K562 (cell line): ENCODE measurements around the gene ATP10B. TPM values are rescaled to one million over a fixed set of nuclear protein-coding genes. Genes with fewer than 3 reads are reported as not detected.

Source experiments
- ATAC-seq: fragments of 200-7000 bp; cut with Tn5 transposase; 3 replicates; pipeline ENCODE4 v1.9.1; 2020; ENCODE audit warnings: moderate library complexity
- BruUV-seq: library from RNA; stranded (reverse); fragments of 400-500 nt; replicated peaks from 2 replicates; lab custom pipeline; 2021; lab: Mats Ljungman, UMichigan
- CTCF ChIA-PET: fragments of 300-600 bp; formaldehyde crosslinking; extraction: SDS; loops from one replicate; lab custom pipeline; 2021; ENCODE audit warnings: low intra/inter-chr PET ratio; lab: Yijun Ruan, JAX
- POLR2A ChIA-PET: fragments of 300-600, 350-650 bp; sonication (Branson Sonifier 250); formaldehyde crosslinking; extraction: SDS; loops from one replicate; lab custom pipeline; 2021; ENCODE audit warnings: antibody characterized with exemption, inconsistent platforms; lab: Yijun Ruan, JAX
- DNase-seq, 4 experiments: peaks; one replicate each; pipeline versions ENCODE4 v3.0.0 to v3.0.0-alpha.2; 2011 to 2018; ENCODE audit warnings: low spot score in 3 of 4, mixed read lengths in 3 of 4; ENCODE audit errors: extremely low read depth in 1 of 4
- FAIRE-seq: peaks from 2 replicates; lab custom pipeline; 2011; peaks lifted over from hg19 to GRCh38; lab: Jason Lieb, UNC
- H2AFZ ChIP-seq: 2 replicates; pipeline ENCODE4 v1.6.0; 2011; ENCODE audit warnings: low read depth, low read length, control low read depth, inconsistent platforms
- H3K27ac ChIP-seq: fragments of 200-600 bp; 3 replicates; pipeline ENCODE4 v1.8.0; 2011; ENCODE audit warnings: low read depth, mild to moderate bottlenecking, control low read depth, inconsistent platforms, low read length, moderate library complexity, mixed read lengths; ENCODE audit errors: extremely low read depth
- H3K27me3 ChIP-seq, 2 experiments: fragments of 300-600 bp in 1 of 2; 2 replicates in 1 of 2; 3 replicates in 1 of 2; pipeline versions ENCODE4 v1.6.0 to v1.8.0; 2011; ENCODE audit warnings: inconsistent platforms in 2 of 2, low read length in 2 of 2, mild to moderate bottlenecking in 1 of 2, mixed read lengths in 1 of 2, moderate library complexity in 1 of 2; ENCODE audit not compliant: control insufficient read depth in 2 of 2, insufficient read depth in 2 of 2
- H3K36me3 ChIP-seq: fragments of 300-600 bp; 3 replicates; pipeline ENCODE4 v1.8.0; 2011; ENCODE audit warnings: mild to moderate bottlenecking, low read length, inconsistent platforms; ENCODE audit not compliant: control insufficient read depth, insufficient read depth
- H3K4me1 ChIP-seq, 2 experiments: fragments of 200-600 bp in 1 of 2; replicated peaks in 1 of 2; 2 replicates in 1 of 2; 3 replicates in 1 of 2; pipeline versions ENCODE4 v1.5.1 to v1.8.0; 2011; ENCODE audit warnings: inconsistent platforms in 2 of 2, low read length in 2 of 2, mild to moderate bottlenecking in 1 of 2, mixed read lengths in 1 of 2, moderate library complexity in 1 of 2; ENCODE audit not compliant: control insufficient read depth in 2 of 2, insufficient read depth in 2 of 2
- H3K4me2 ChIP-seq: 2 replicates; pipeline ENCODE4 v1.6.1; 2011; ENCODE audit warnings: low read length, control low read depth, inconsistent platforms, mixed read lengths; ENCODE audit not compliant: insufficient read depth
- H3K4me3 ChIP-seq: fragments of 200-600 bp; sonication (generic), shearing (Covaris generic); 2 replicates; pipeline ENCODE4 v1.5.1; 2016; ENCODE audit warnings: control low read depth, inconsistent platforms
- H3K79me2 ChIP-seq: fragments of 200-600 bp; 3 replicates; pipeline ENCODE4 v1.8.0; 2011; ENCODE audit warnings: low read length, inconsistent platforms; ENCODE audit not compliant: control insufficient read depth, insufficient read depth
- H3K9ac ChIP-seq, 2 experiments: 2 replicates each; pipeline versions ENCODE4 v1.6.0 to v1.6.1; 2011; ENCODE audit warnings: low read depth in 2 of 2, low read length in 2 of 2, control low read depth in 1 of 2, inconsistent platforms in 1 of 2, mild to moderate bottlenecking in 1 of 2, mixed read lengths in 1 of 2; ENCODE audit not compliant: insufficient read depth in 1 of 2
- H3K9me1 ChIP-seq: one replicate; pipeline ENCODE4 v1.6.0; 2011; ENCODE audit warnings: inconsistent platforms, mild to moderate bottlenecking, low read length, moderate library complexity; ENCODE audit not compliant: control insufficient read depth, insufficient read depth
- H3K9me3 ChIP-seq: replicated peaks from 2 replicates; pipeline ENCODE4 v1.5.1; 2011; ENCODE audit warnings: low read depth, low read length, inconsistent platforms; ENCODE audit not compliant: control insufficient read depth, insufficient read depth
- H4K20me1 ChIP-seq: replicated peaks from 2 replicates; pipeline ENCODE4 v1.6.1; 2011; ENCODE audit warnings: low read length, inconsistent platforms, mixed read lengths; ENCODE audit not compliant: control insufficient read depth, insufficient read depth
- MCM2 ChIP-seq: fragments of 450-650 bp; IDR thresholded peaks from 2 replicates; pipeline ENCODE4 v1.6.1; 2017; ENCODE audit warnings: low read depth, mild to moderate bottlenecking
- REST ChIP-seq, 2 experiments: fragments of 450-650 bp; formaldehyde crosslinking in 1 of 2; IDR thresholded peaks; 2 replicates each; pipeline versions ENCODE4 v1.4.0 to v1.6.1; 2014 to 2020; ENCODE audit warnings: mild to moderate bottlenecking in 2 of 2, borderline replicate concordance in 1 of 2, low read depth in 1 of 2
- SMARCE1 ChIP-seq: fragments of 450-650 bp; IDR thresholded peaks from 2 replicates; pipeline ENCODE4 v1.7.1; 2016; ENCODE audit warnings: mild to moderate bottlenecking
- TSC22D4 ChIP-seq: fragments of 450-650 bp; IDR thresholded peaks from 2 replicates; pipeline ENCODE4 v1.6.1; 2016; ENCODE audit warnings: missing genetic modification characterization, missing biosample characterization, control low read depth
- UBTF ChIP-seq, 2 experiments: IDR thresholded peaks; 2 replicates each; pipeline ENCODE4 v1.6.1; 2012; ENCODE audit warnings: improper control_type of control experiment in 2 of 2, low read depth in 2 of 2, low read length in 2 of 2, borderline replicate concordance in 1 of 2
- ZNF354B ChIP-seq: fragments of 250-450 bp; sonication (Bioruptor Pico); IDR thresholded peaks from 2 replicates; pipeline ENCODE4 v1.4.0; 2020
- WGBS: fragments of 100-300 bp; shearing (Covaris generic); methylation state at CpG from one replicate; pipeline ENCODE4 v1.1.6; 2016; ENCODE audit warnings: low coverage, mixed read lengths; ENCODE audit not compliant: insufficient coverage; ENCODE audit errors: missing lambda C conversion rate; 5-methylcytosine and 5-hydroxymethylcytosine counted together
- in situ Hi-C: fragments of 300-500 bp; cut with MboI; formaldehyde crosslinking; loops from 4 replicates; pipeline ENCODE4 v1.15.0; 2018; ENCODE audit warnings: inconsistent platforms, mixed read lengths
- intact Hi-C: fragments of 100-400 bp; cut with micrococcal nuclease; formaldehyde crosslinking; loops from 2 replicates; pipeline ENCODE4 v1.14.2; 2022
- polyA plus RNA-seq, 8 experiments: library from polyadenylated mRNA; depleted of rRNA in 4 of 8; stranded (reverse) in 5 of 8; unstranded in 3 of 8; fragments of >200 nt; fragmentation: Nextera tagmentation in 2 of 8; fragmentation: Illumina TruSeq in 1 of 8; extraction: Ambion mirVana in 2 of 8; extraction: Trizol in 1 of 8; gene quantifications; 2 replicates each; pipeline versions ENCODE4 v1.2.1 to v1.2.3, GENCODE V29; 2011 to 2014; ENCODE audit warnings: inconsistent platforms in 1 of 8, missing spikeins in 1 of 8
- total RNA-seq, 7 experiments: library from RNA; depleted of rRNA in 6 of 7; stranded (reverse); fragments of >200 nt in 6 of 7; fragmentation: Illumina TruSeq in 2 of 7; extraction: Trizol in 2 of 7; gene quantifications; 2 replicates each; pipeline versions ENCODE4 v1.2.1 to v1.2.3, GENCODE V29; 2011 to 2021; ENCODE audit warnings: low replicate concordance in 1 of 7
- TF ChIP-seq, protein P1 (sequence below): fragments of 250-450 bp; sonication (Bioruptor Pico); IDR thresholded peaks from 2 replicates; pipeline ENCODE4 v1.8.0; 2021; ENCODE audit warnings: mild to moderate bottlenecking, moderate library complexity

ATP10B gene
- total and polyA plus RNA-seq, 9 of the 15 experiments (the other 6 are each of a cell fraction or from before 2014, with no cell fraction given): 0.04 TPM; not detected in 8

- H3K9me3 ChIP-seq: no peaks in the 10 kb centered on the region; the same call in 1 of the 2 replicates
- no peaks in the 10 kb centered on the region for H4K20me1 ChIP-seq
- H3K4me2 ChIP-seq: no peak overlapping the region
- H3K36me3 ChIP-seq: no peaks in the 10 kb centered on the region
- H3K79me2 ChIP-seq: no peaks in the 10 kb centered on the region
- no peak for FAIRE-seq
- H3K4me1 ChIP-seq: no peaks in the 10 kb centered on the region
- no TSS peak for BruUV-seq
- POLR2A ChIA-PET: no interaction called here
- H3K27ac ChIP-seq: no peak overlapping the region
- 10% methylated on average over 4 of the region's 5 CpGs for WGBS
- no peak overlapping the region for H3K4me3 ChIP-seq
- H3K9me1 ChIP-seq: no peaks in the 10 kb centered on the region
- no peaks in the 10 kb centered on the region for H3K27me3 ChIP-seq
- H3K9ac ChIP-seq: no peak overlapping the region
- no peak for DNase-seq
- intact Hi-C loops (no loop called here), in situ Hi-C loops (no loop called here)
- CTCF ChIA-PET: no interaction called here
- H2AFZ ChIP-seq: no peak overlapping the region
- ATAC-seq: no peak
- TF ChIP-seq, protein P1, sequence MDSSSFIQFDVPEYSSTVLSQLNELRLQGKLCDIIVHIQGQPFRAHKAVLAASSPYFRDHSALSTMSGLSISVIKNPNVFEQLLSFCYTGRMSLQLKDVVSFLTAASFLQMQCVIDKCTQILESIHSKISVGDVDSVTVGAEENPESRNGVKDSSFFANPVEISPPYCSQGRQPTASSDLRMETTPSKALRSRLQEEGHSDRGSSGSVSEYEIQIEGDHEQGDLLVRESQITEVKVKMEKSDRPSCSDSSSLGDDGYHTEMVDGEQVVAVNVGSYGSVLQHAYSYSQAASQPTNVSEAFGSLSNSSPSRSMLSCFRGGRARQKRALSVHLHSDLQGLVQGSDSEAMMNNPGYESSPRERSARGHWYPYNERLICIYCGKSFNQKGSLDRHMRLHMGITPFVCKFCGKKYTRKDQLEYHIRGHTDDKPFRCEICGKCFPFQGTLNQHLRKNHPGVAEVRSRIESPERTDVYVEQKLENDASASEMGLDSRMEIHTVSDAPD (CRISPR knock-in tag): no peak
- TF ChIP-seq ZNF354B (CRISPR knock-in tag): no peak
- no peak for TF ChIP-seq UBTF (IDR thresholded peaks at IDR 0.05; ENCODE audit: borderline replicate concordance in 1 of 2, low read depth in 2 of 2, low read length in 2 of 2)
- TF ChIP-seq SMARCE1: no peak
- TF ChIP-seq REST (IDR thresholded peaks at IDR 0.05; ENCODE audit: borderline replicate concordance): no peak
- TF ChIP-seq REST (CRISPR knock-in tag; IDR thresholded peaks at IDR 0.05; ENCODE audit: low read depth): no peak
- TF ChIP-seq TSC22D4 (tag): no peak
- no peak for TF ChIP-seq MCM2
These were observed 184.9 kb downstream of the ATP10B start for GRCh38 chr5:160667160-160667559.
